ENCODE data around the gene TMEM69.
"Not testable (repeated sequence)": the region's sequence is repeated elsewhere in the genome, so short reads cannot be mapped to it uniquely, and the experiment has no call there.

TMEM69 gene

DNA sequence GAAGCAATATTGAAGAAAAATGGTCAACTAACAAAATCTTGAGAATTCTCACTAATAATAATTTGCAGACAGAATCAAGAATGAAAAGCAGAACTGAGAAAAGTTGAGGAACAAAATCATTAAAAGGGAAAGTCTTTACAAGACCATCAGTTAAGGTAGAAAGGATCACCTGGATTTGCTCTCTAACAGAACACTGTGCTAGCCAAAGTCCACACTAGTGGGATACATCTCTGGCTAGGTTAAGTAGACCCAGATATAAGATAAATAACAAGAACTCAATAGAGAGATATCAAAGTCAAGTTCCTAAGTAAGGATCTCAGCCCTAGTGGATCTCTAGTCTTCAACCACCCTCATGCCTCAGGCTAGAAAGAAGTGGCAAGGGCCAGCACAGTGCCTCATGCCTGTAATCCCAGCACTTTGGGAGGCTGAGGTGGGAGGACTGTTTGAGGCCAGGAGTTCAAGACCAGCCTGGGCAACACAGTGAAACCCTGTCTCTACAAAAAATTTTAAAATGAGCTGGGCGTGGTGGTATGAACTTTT, 42.9 kb downstream of the TMEM69 start:
- no peak for DNase-seq (ENCODE audit: low read depth)

DNA sequence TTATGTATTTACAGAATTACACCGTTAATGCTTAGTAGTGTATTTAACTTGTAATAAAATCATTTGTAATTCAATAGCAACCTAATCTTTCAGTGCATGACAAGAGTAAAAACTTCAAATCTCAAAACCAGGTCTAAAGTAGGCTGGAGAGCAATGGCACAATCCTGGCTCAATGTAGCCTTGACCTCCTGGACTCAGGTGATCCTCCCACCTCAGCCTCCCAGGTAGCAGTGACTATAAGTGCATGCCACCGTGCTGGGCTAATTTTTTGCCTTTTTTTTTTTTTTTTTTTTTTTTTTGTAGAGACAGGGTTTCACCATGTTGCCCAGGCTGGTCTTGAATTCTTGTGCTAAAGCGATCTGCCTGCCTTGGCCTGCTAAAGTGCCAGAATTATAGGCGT, 51.2 kb downstream of the TMEM69 start:
- no peak for DNase-seq (ENCODE audit: low read depth)

DNA sequence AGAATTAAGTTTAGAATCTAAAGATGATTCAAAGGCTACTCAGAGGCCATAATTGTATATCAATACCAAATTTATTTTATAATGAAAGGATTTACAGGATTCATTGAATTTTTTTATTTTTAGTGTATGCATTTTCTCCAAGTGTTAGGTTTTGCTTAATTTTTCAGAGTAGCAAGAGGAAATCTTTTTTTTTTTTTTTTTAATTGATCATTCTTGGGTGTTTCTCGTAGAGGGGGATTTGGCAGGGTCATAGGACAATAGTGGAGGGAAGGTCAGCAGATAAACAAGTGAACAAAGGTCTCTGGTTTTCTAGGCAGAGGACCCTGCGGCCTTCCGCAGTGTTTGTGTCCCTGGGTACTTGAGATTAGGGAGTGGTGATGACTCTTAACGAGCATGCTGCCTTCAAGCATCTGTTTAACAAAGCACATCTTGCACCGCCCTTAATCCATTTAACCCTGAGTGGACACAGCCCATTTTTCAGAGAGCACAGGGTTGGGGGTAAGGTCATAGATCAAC, 51.7 kb downstream of the TMEM69 start:
- DNase-seq (ENCODE audit: low read depth): not testable (repeated sequence)
